OCI-LY3 (cell line): ENCODE measurements around the gene LGALS3BP.

Experiments used
- H2AFZ ChIP-seq: fragments of 200-600, 300-600 bp; shearing (Covaris generic); 2 replicates; pipeline ENCODE4 v1.6.0; 2014; ENCODE audit warnings: antibody characterized with exemption, low read depth, low read length
- H3K27ac ChIP-seq: fragments of 200-600, 300-600 bp; sonication (generic); 2 replicates; pipeline ENCODE4 v1.5.1; 2014; ENCODE audit warnings: mild to moderate bottlenecking, low read length, moderate library complexity, mixed read lengths
- H3K27me3 ChIP-seq: fragments of 200-600, 300-600 bp; sonication (generic); 2 replicates; pipeline ENCODE4 v1.6.1; 2014; ENCODE audit warnings: low read depth, low read length, mixed read lengths
- H3K36me3 ChIP-seq: fragments of 200-600, 300-600 bp; sonication (generic); replicated peaks from 2 replicates; pipeline ENCODE3; 2014; ENCODE audit warnings: low read depth, low read length, mixed read lengths
- H3K4me1 ChIP-seq: fragments of 300-600, 200-600 bp; sonication (generic); 2 replicates; pipeline ENCODE4 v1.6.1; 2014; ENCODE audit warnings: low read length, mixed read lengths
- H3K4me2 ChIP-seq: fragments of 200-600, 300-600 bp; sonication (generic); 2 replicates; pipeline ENCODE4 v1.6.1; 2014; ENCODE audit warnings: low read length, mixed read lengths
- H3K4me3 ChIP-seq: fragments of 300-600, 200-600 bp; sonication (generic); 2 replicates; pipeline ENCODE4 v1.5.1; 2014; ENCODE audit warnings: antibody characterized with exemption, mild to moderate bottlenecking, low read length, moderate library complexity
- H3K79me2 ChIP-seq: fragments of 300-600, 200-600 bp; shearing (Covaris generic); 2 replicates; pipeline ENCODE4 v1.6.1; 2014; ENCODE audit warnings: mild to moderate bottlenecking, low read length, mixed read lengths
- H3K9ac ChIP-seq: fragments of 300-600, 200-600 bp; shearing (Covaris generic); 2 replicates; pipeline ENCODE4 v1.6.0; 2014; ENCODE audit warnings: mild to moderate bottlenecking, low read length, moderate library complexity
- H3K9me3 ChIP-seq: fragments of 200-600, 300-600 bp; shearing (Covaris generic); 2 replicates; pipeline ENCODE4 v1.6.1; 2014; ENCODE audit warnings: low read length, mixed read lengths; ENCODE audit not compliant: insufficient read depth
- H4K20me1 ChIP-seq: fragments of 200-600, 300-600 bp; sonication (generic); 2 replicates; pipeline ENCODE4 v1.6.1; 2016; ENCODE audit warnings: low read length, mixed read lengths; ENCODE audit not compliant: insufficient read depth
- EZH2phosphoT487 ChIP-seq: fragments of 200-600 bp; shearing (Covaris generic); IDR thresholded peaks from 2 replicates; pipeline ENCODE4 v1.6.1; 2018; ENCODE audit warnings: antibody characterized with exemption, mixed run types, low read depth
- TF ChIP-seq, protein P1 (sequence below): fragments of 200-600, 300-600 bp; sonication (generic); IDR thresholded peaks from 2 replicates; pipeline ENCODE4 v1.5.1; 2014; ENCODE audit warnings: antibody characterized with exemption, low read length, low read depth

The LGALS3BP gene

DNA sequence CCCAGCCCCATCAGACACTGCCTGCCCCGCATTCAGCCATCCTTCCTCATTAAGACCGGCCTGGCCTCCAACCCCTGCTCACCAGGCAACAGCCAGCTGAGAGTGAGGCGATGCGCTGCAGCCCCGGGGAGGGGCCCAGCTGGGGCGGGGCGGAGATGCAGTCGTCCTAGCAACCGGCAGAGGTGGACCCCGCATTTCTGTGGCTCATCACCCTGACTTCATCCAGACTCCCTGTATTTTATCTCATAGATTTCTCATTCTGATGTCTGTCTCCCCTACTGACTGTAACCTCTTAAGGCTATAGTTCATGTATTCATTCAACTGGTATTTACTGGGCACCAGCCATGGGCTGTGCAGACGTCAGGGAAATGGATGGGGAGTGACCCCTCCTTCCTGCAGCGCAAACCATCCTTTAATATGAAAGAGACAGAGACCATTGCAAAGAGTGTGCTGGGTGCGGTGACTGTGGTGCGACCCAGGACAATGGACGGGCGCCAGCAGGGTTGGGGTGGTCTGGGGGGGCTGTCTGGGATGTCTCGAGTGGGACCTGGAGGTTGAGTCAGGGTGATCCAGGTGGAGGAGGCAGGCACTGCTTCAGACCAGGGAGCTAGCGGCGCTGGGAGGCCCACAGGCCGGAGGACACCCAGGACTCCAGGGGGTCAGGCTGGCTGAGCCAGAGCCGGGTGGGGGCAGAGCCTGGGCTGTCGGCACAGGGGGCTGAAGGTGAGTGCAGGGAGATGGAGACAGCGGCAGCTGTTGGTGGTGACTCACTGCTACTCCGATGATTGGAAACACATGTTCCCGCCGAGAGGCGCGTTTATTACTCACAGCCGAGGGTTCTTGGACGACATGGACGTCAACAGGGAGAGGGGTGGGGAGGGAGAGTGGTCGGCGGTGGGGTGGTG lies 44.1 kb downstream of the LGALS3BP start:
- Histone ChIP-seq H3K79me2 (no peaks in the 10 kb centered on the region), H3K4me1 (peaks cover 9% of the 10 kb centered on the region), H2AFZ (no peak overlapping the region), H3K4me2 (no peak overlapping the region), H3K9ac (no peak overlapping the region), H3K27me3 (peaks cover 4% of the 10 kb centered on the region; the same call in 1 of the 2 replicates), H3K36me3 (no peaks in the 10 kb centered on the region), H4K20me1 (no peaks in the 10 kb centered on the region), H3K27ac (no peak overlapping the region), H3K4me3 (no peak overlapping the region), H3K9me3 (no peaks in the 10 kb centered on the region)
- no peak for TF ChIP-seq EZH2phosphoT487
- TF ChIP-seq, protein P1, sequence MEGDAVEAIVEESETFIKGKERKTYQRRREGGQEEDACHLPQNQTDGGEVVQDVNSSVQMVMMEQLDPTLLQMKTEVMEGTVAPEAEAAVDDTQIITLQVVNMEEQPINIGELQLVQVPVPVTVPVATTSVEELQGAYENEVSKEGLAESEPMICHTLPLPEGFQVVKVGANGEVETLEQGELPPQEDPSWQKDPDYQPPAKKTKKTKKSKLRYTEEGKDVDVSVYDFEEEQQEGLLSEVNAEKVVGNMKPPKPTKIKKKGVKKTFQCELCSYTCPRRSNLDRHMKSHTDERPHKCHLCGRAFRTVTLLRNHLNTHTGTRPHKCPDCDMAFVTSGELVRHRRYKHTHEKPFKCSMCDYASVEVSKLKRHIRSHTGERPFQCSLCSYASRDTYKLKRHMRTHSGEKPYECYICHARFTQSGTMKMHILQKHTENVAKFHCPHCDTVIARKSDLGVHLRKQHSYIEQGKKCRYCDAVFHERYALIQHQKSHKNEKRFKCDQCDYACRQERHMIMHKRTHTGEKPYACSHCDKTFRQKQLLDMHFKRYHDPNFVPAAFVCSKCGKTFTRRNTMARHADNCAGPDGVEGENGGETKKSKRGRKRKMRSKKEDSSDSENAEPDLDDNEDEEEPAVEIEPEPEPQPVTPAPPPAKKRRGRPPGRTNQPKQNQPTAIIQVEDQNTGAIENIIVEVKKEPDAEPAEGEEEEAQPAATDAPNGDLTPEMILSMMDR, result no peak

DNA sequence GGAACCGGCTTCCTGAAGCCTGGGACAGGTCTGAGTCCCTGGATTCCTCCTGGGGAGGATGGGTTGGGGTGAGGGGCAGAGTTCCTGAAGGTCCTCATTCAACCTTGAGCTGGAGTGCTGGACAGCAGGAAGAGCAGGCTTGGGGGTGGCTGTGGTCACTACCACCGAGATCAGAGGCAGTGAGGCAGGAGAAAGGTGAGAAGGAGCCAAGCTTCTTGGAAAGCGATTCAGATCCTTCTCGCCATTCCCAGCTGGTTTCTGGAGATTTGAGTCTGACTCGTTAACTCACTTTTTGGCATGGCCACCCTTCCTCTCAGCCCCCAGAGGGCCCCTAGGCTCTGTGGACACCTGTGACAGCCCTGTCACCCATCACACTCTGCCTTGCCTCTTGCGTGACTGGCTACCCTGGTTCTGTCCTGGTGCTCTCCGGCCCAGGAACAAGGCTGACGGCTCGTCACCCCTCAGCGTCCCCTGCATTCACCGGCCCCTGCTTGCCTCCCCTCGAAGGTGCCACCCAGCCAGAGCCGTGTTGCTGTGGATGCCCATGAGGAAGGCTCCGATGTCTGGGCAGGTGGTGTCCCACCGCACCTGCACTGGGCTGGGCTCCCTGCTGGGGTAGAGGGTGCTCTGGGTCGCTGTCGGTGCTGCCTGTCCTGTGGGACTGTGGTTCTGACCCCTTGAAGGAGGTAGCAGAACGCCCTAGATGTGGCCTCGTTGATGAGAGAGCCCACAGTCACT lies 44.9 kb downstream of the LGALS3BP start:
- Histone ChIP-seq H3K36me3 (no peaks in the 10 kb centered on the region), H3K27me3 (peaks cover 4% of the 10 kb centered on the region; the same call in 1 of the 2 replicates), H3K9ac (no peak overlapping the region), H3K4me3 (no peak overlapping the region), H3K9me3 (no peaks in the 10 kb centered on the region), H3K4me2 (peak overlapping the region; percentile 11; the same call in 1 of the 2 replicates), H4K20me1 (no peaks in the 10 kb centered on the region), H3K79me2 (no peaks in the 10 kb centered on the region), H3K27ac (no peak overlapping the region), H3K4me1 (peaks cover 9% of the 10 kb centered on the region), H2AFZ (peak overlapping the region; percentile 65; the same call in 1 of the 2 replicates)
- TF ChIP-seq, protein P1, result no peak
- TF ChIP-seq EZH2phosphoT487, result no peak

DNA sequence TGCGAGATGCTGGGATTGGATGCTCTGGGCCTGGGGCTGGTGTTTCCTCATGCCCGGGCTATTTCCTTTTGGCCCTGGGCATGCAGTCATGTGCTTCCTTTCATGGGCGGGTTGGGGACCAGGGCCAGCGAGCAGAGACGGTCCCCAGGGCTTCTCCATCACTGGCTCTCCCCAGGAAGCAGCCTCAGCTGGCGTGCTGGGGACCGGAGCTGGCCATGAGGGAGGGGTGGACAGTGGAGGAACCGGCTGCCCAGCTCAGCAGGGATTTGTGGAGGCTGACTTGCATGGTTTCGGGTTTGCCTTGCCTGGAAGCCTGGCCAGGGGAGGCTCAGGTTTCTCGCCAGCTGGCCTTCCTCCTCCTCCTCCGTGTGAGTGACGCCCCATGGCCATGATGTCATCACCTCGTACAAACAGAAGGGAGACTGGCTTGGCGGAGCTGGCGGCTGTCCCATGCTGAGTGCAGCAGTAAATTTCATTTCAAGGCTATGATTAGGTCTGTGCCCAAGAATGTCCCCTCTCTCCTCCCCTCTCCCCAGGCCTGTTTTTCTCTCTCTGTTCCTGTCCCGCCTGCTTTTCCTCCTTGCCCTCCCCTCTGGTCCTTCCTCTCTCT lies 45.7 kb downstream of the LGALS3BP start:
- Histone ChIP-seq H3K27ac (no peak overlapping the region), H3K9ac (no peak overlapping the region), H3K4me1 (peaks cover 9% of the 10 kb centered on the region), H3K9me3 (no peaks in the 10 kb centered on the region), H2AFZ (peak overlapping the region; percentile 71; the same call in 1 of the 2 replicates), H3K4me3 (no peak overlapping the region), H3K36me3 (no peaks in the 10 kb centered on the region), H3K79me2 (no peaks in the 10 kb centered on the region), H3K4me2 (peak overlapping the region; percentile 11), H3K27me3 (peaks cover 4% of the 10 kb centered on the region; the same call in 1 of the 2 replicates), H4K20me1 (no peaks in the 10 kb centered on the region)
- TF ChIP-seq, protein P1, result no peak
- TF ChIP-seq EZH2phosphoT487, result no peak
